ENCODE data around the gene ELMO1.

ELMO1 gene

DNA sequence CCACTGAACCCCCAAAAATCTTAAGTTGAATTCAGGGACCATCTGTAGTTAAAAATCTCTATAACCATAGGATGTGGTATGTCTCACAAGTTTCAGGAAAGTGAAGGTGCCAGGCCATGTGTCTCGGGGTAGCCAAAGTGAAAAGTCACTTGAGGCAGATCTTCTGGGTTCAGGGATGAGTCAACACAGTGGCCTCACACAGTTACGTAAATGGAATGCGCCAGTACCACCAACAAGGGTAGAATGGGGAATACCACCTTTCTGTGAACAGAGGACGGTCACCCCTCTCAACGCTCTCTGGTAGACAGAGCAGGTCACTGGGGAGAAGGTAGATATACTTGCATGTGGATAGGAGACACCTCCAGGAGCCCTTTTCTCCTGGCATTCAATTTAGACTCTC is 71.4 kb downstream of the ELMO1 start:
- Histone ChIP-seq H3K9me3 (ENCODE audit: control insufficient read depth, low read length) (no peaks in the 10 kb centered on the region), H3K27ac (ENCODE audit: insufficient read depth, low read length, poor library complexity, severe bottlenecking) (no peak overlapping the region)
- DNase-seq: no peak

DNA sequence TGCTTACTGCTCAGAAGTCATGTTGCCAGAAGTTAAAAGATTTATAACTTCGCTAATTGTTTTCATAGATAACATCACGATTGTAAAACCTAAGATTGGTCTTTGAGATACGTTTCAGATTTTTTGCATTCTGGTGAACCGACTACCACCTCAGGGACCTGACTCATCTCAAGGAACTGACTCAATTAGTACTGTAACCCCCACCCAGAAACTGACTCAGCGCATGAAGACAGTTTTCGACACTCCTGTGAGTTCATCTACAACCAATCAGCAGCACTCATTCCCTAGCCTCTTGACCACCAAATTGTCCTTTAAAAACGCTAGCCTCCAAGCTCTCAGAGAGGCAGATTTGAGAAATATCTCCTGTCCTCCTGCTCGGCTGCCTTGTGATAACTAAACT is 72.3 kb downstream of the ELMO1 start:
- no peak for DNase-seq
- Histone ChIP-seq H3K27ac (ENCODE audit: insufficient read depth, low read length, poor library complexity, severe bottlenecking) (no peak overlapping the region), H3K4me3 (ENCODE audit: insufficient read depth, low read depth, low read length, poor library complexity, severe bottlenecking) (no peak overlapping the region), H3K27me3 (replicated peaks; ENCODE audit: control insufficient read depth, insufficient read depth, low read length, poor library complexity, severe bottlenecking) (no peaks in the 10 kb centered on the region), H3K36me3 (ENCODE audit: control insufficient read depth, insufficient read depth, low read length) (no peaks in the 10 kb centered on the region), H3K9me3 (ENCODE audit: control insufficient read depth, low read length) (no peaks in the 10 kb centered on the region), H3K4me1 (ENCODE audit: control insufficient read depth, insufficient read depth, low read length, poor library complexity, severe bottlenecking) (peaks cover 4% of the 10 kb centered on the region)

More for the DNA sequence above, 71.4 kb downstream of the ELMO1 start:
- H3K4me1 ChIP-seq (ENCODE audit: control insufficient read depth, insufficient read depth, low read length, poor library complexity, severe bottlenecking): peaks cover 4% of the 10 kb centered on the region
- H3K27me3 ChIP-seq (replicated peaks; ENCODE audit: control insufficient read depth, insufficient read depth, low read length, poor library complexity, severe bottlenecking): no peaks in the 10 kb centered on the region
- no peak overlapping the region for H3K4me3 ChIP-seq (ENCODE audit: insufficient read depth, low read depth, low read length, poor library complexity, severe bottlenecking)
- H3K36me3 ChIP-seq (ENCODE audit: control insufficient read depth, insufficient read depth, low read length): no peaks in the 10 kb centered on the region

- no peaks in the 10 kb centered on the region for H3K36me3 ChIP-seq (ENCODE audit: control insufficient read depth, insufficient read depth, low read length)
- H3K4me1 ChIP-seq (ENCODE audit: control insufficient read depth, insufficient read depth, low read length, poor library complexity, severe bottlenecking): no peaks in the 10 kb centered on the region
- no peak overlapping the region for H3K27ac ChIP-seq (ENCODE audit: insufficient read depth, low read length, poor library complexity, severe bottlenecking)
- DNase-seq: no peak
- no peaks in the 10 kb centered on the region for H3K27me3 ChIP-seq (replicated peaks; ENCODE audit: control insufficient read depth, insufficient read depth, low read length, poor library complexity, severe bottlenecking)
- no peaks in the 10 kb centered on the region for H3K9me3 ChIP-seq (ENCODE audit: control insufficient read depth, low read length)
- no peak overlapping the region for H3K4me3 ChIP-seq (ENCODE audit: insufficient read depth, low read depth, low read length, poor library complexity, severe bottlenecking)
Observed at GRCh38 chr7:37372750-37373149, 75.9 kb downstream of the ELMO1 start.

DNA sequence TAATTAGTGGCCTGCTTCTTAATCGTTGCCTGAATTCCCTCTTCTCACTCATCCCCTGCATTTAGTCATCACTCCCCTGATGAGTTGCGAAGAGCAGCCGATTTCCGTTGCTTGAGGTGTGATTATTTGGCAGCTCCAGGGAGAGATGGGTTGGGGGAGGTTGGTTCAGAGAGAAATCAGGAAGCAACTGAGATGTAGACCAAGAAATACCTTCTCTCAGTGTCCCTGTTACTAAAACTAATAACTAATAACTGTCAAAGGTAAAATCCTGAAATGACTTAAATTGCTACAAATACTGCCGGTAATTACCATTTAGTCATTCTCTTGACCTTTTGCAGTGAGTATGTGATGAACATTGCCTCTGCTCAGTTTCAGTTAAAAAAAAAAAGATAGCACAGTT is 76.9 kb downstream of the ELMO1 start:
- H3K9me3 ChIP-seq (ENCODE audit: control insufficient read depth, low read length): no peaks in the 10 kb centered on the region

DNA sequence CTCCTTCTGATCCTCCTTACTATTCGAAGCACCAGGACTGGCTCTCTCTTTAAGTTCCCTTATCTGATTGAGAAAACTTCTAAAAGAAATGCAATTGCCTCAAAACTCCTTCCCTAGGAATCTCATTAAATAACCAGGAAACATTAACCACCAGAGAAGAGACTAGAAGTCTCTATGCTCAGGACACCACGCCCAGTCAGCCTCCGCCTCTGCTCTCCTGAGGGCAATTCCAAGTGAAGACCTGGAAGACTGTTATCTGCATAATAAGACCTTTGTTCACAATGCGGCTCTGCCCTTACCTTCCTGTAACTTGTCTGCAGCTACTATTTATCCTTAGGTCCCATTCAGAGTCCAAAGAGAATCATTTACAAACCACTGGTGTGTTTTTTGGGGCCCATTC is 78.8 kb downstream of the ELMO1 start:
- Histone ChIP-seq H3K9me3 (ENCODE audit: control insufficient read depth, low read length) (no peaks in the 10 kb centered on the region), H3K27ac (ENCODE audit: insufficient read depth, low read length, poor library complexity, severe bottlenecking) (no peak overlapping the region), H3K27me3 (replicated peaks; ENCODE audit: control insufficient read depth, insufficient read depth, low read length, poor library complexity, severe bottlenecking) (no peaks in the 10 kb centered on the region), H3K4me1 (ENCODE audit: control insufficient read depth, insufficient read depth, low read length, poor library complexity, severe bottlenecking) (peaks cover 9% of the 10 kb centered on the region), H3K4me3 (ENCODE audit: insufficient read depth, low read depth, low read length, poor library complexity, severe bottlenecking) (no peak overlapping the region), H3K36me3 (ENCODE audit: control insufficient read depth, insufficient read depth, low read length) (no peaks in the 10 kb centered on the region)
- no peak for DNase-seq

More for the DNA sequence above, 76.9 kb downstream of the ELMO1 start:
- Histone ChIP-seq H3K4me1 (ENCODE audit: control insufficient read depth, insufficient read depth, low read length, poor library complexity, severe bottlenecking) (no peaks in the 10 kb centered on the region), H3K4me3 (ENCODE audit: insufficient read depth, low read depth, low read length, poor library complexity, severe bottlenecking) (no peak overlapping the region), H3K36me3 (ENCODE audit: control insufficient read depth, insufficient read depth, low read length) (no peaks in the 10 kb centered on the region), H3K27ac (ENCODE audit: insufficient read depth, low read length, poor library complexity, severe bottlenecking) (no peak overlapping the region), H3K27me3 (replicated peaks; ENCODE audit: control insufficient read depth, insufficient read depth, low read length, poor library complexity, severe bottlenecking) (no peaks in the 10 kb centered on the region)
- DNase-seq: no peak

DNA sequence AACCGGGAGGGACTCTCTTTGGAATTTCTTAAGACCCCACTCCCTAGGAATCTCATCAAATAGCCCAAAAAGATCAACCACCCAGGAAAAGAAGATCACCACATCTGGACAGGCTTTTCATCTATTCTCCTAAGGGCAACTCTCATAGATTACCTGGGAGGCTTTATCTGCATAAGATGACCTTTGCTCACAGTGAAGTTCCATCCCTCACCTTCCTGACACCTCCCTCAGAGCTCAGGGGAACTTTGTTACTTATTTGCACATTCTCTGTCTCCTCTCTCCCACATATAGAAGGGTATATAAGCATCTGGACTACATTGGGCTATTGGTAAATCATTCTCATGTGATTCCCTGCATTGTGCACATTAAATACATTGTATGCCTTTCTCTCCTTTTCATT is 80.1 kb downstream of the ELMO1 start:
- Histone ChIP-seq H3K27ac (ENCODE audit: insufficient read depth, low read length, poor library complexity, severe bottlenecking) (no peak overlapping the region), H3K9me3 (ENCODE audit: control insufficient read depth, low read length) (no peaks in the 10 kb centered on the region), H3K4me3 (ENCODE audit: insufficient read depth, low read depth, low read length, poor library complexity, severe bottlenecking) (no peak overlapping the region)

DNA sequence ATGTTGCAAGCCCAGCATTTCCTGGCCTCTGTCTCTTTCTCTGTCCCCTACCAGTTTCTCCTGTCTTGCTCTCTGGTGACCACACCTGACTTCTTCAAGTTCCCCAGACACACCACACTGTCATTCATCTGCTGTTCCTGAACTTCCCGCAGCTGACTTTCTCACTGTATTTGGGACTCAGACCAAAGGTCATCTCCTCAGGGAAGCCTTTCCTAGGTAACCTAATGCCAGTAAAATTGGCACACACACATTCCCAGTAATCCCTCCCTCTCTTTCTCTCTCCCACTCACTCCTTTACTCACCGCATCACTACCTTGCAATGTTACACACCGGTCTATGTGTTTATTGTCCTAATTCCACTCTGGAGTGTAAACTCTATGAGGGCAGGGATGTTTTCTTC is 81.7 kb downstream of the ELMO1 start:
- no peaks in the 10 kb centered on the region for H3K36me3 ChIP-seq (ENCODE audit: control insufficient read depth, insufficient read depth, low read length)
- H3K27ac ChIP-seq (ENCODE audit: insufficient read depth, low read length, poor library complexity, severe bottlenecking): no peak overlapping the region
- H3K4me3 ChIP-seq (ENCODE audit: insufficient read depth, low read depth, low read length, poor library complexity, severe bottlenecking): no peak overlapping the region
- no peak for DNase-seq
- no peaks in the 10 kb centered on the region for H3K9me3 ChIP-seq (ENCODE audit: control insufficient read depth, low read length)
- no peaks in the 10 kb centered on the region for H3K27me3 ChIP-seq (replicated peaks; ENCODE audit: control insufficient read depth, insufficient read depth, low read length, poor library complexity, severe bottlenecking)
- H3K4me1 ChIP-seq (ENCODE audit: control insufficient read depth, insufficient read depth, low read length, poor library complexity, severe bottlenecking): peaks cover 27% of the 10 kb centered on the region

More for the DNA sequence above, 80.1 kb downstream of the ELMO1 start:
- Histone ChIP-seq H3K36me3 (ENCODE audit: control insufficient read depth, insufficient read depth, low read length) (no peaks in the 10 kb centered on the region), H3K4me1 (ENCODE audit: control insufficient read depth, insufficient read depth, low read length, poor library complexity, severe bottlenecking) (peaks cover 18% of the 10 kb centered on the region), H3K27me3 (replicated peaks; ENCODE audit: control insufficient read depth, insufficient read depth, low read length, poor library complexity, severe bottlenecking) (no peaks in the 10 kb centered on the region)
- DNase-seq: no peak

- Histone ChIP-seq H3K27ac (ENCODE audit: insufficient read depth, low read length, poor library complexity, severe bottlenecking) (no peak overlapping the region), H3K4me3 (ENCODE audit: insufficient read depth, low read depth, low read length, poor library complexity, severe bottlenecking) (no peak overlapping the region), H3K36me3 (ENCODE audit: control insufficient read depth, insufficient read depth, low read length) (no peaks in the 10 kb centered on the region), H3K4me1 (ENCODE audit: control insufficient read depth, insufficient read depth, low read length, poor library complexity, severe bottlenecking) (peaks cover 27% of the 10 kb centered on the region), H3K27me3 (replicated peaks; ENCODE audit: control insufficient read depth, insufficient read depth, low read length, poor library complexity, severe bottlenecking) (no peaks in the 10 kb centered on the region), H3K9me3 (ENCODE audit: control insufficient read depth, low read length) (no peaks in the 10 kb centered on the region)
- DNase-seq: no peak
Observed at GRCh38 chr7:37366445-37366844, 82.2 kb downstream of the ELMO1 start.

DNA sequence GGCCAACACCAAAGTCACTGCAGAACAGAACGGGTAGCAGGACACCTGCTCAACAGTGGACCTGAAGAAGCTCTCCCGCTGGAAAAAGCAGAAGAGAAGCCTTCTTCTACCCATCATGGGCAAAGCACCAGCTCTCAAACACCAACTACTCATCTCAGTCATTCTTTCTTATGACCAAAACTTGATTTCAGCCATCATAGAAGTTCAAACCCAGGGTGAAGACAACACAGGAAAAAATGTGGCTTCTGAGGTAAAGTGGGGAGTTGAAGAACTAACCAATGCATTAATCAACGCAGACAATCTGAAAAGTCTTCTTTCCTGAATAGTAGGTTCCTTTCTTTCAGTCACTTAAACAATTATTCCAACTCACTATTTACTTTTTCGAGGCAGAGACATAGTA is 83.3 kb downstream of the ELMO1 start:
- H3K36me3 ChIP-seq (ENCODE audit: control insufficient read depth, insufficient read depth, low read length): no peaks in the 10 kb centered on the region
- DNase-seq: no peak
- peaks cover 27% of the 10 kb centered on the region for H3K4me1 ChIP-seq (ENCODE audit: control insufficient read depth, insufficient read depth, low read length, poor library complexity, severe bottlenecking)
- no peak overlapping the region for H3K27ac ChIP-seq (ENCODE audit: insufficient read depth, low read length, poor library complexity, severe bottlenecking)
- H3K4me3 ChIP-seq (ENCODE audit: insufficient read depth, low read depth, low read length, poor library complexity, severe bottlenecking): no peak overlapping the region
- H3K27me3 ChIP-seq (replicated peaks; ENCODE audit: control insufficient read depth, insufficient read depth, low read length, poor library complexity, severe bottlenecking): no peaks in the 10 kb centered on the region
- no peaks in the 10 kb centered on the region for H3K9me3 ChIP-seq (ENCODE audit: control insufficient read depth, low read length)

DNA sequence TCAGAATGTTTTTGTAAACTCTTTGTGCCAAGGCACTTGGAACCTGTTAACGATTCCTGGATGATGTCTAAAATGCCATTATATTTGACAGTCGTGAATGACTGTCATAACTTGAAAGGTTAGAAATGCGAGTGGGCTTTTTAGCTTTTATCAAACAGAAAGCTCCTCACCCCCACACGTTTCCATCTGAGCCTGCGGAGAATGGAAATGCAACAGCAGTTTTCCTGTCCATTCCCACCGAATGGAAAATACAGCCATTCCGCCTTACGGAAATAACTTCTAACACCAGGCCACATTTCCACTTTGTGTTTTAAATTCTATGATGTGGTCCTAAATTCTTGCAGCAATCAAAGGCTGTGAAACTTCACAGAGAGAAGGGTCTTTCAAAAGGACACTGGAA is 83.8 kb downstream of the ELMO1 start:
- no peaks in the 10 kb centered on the region for H3K27me3 ChIP-seq (replicated peaks; ENCODE audit: control insufficient read depth, insufficient read depth, low read length, poor library complexity, severe bottlenecking)
- H3K4me1 ChIP-seq (ENCODE audit: control insufficient read depth, insufficient read depth, low read length, poor library complexity, severe bottlenecking): peaks cover 27% of the 10 kb centered on the region
- H3K9me3 ChIP-seq (ENCODE audit: control insufficient read depth, low read length): no peaks in the 10 kb centered on the region
- DNase-seq: no peak
- H3K27ac ChIP-seq (ENCODE audit: insufficient read depth, low read length, poor library complexity, severe bottlenecking): no peak overlapping the region
- no peak overlapping the region for H3K4me3 ChIP-seq (ENCODE audit: insufficient read depth, low read depth, low read length, poor library complexity, severe bottlenecking)
- no peaks in the 10 kb centered on the region for H3K36me3 ChIP-seq (ENCODE audit: control insufficient read depth, insufficient read depth, low read length)

All from effector memory CD4-positive, alpha-beta T cell (primary cell).